Activated T-cell treated with anti-CD3 and anti-CD28 coated beads, Interleukin-2, amount 50 U/mL, for 48 hours (primary cell): Measurements from ENCODE around the gene MYZAP.
"Not testable (repeated sequence)": the region's sequence is repeated elsewhere in the genome, so short reads cannot be mapped to it uniquely, and the experiment has no call there.

Experiments used
- DNase-seq, 2 experiments: peaks; one replicate each; pipeline ENCODE4 v3.0.0-alpha.2; 2020

The MYZAP gene

DNA sequence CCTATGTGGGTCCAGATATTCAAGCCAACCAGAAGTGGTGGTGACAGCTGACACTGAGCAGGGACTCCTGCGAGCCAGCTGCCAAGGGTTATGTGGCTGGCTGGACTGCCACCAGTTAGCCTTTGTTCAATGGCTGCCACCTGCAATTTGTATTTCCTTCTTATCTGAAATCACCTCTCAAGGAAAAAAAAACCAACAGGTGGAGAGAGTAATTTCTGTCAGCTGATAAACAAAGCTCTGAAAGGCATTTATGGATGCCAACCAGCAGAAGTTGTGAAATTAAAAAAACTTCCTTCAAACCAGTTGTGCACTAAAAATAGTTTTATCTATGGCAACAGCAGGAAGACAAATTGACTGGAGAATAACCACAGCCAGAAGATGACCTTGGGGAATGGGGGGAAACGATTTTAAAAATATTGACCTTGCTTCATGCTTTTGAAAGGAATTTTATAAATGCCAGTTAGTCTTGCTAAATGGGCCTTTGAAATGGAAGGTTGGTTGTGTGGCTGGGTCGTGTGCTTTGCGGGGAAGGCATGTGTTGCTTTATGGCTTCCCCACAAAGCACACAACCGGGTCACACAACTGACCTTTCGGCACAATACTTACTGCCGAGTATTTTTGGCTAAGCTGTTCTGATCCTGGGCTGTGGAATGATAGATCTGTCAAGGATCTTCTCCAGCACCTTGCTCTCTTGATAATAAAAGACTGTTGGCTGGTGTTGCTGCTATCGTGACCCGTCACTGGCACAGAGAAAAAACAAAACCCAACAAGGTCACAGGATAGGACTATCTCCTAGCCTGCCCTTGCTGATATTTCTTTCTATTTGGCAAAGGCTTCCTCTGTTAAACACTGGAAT is 3.5 kb downstream of the MYZAP start:
- no peak for DNase-seq

DNA sequence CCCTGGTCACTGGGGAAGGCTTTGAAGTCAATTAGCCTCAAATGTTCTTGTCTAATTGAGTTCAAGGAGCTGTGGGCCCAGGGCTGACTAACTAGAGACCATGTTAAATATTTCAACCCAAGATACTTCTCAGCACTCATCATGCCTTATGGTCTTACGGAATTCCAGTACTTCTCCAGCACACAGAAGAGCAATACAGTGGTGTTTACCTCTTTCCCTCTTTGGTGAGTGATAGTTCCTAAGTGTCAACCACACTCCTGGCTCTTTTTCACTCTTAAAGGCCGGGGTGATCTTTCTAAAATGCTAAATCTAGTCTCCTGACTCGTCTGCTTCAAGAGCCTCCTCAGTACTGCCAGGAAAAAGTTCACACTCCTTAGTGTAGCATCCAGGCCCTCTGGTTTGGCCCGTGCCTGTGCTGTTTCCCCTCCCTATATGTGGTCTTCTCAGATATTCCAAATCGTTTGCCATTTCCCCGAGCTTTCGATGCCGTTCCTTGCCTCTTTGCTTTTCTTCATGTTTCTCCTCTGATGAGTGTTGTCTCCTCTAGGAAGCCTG is 4.7 kb downstream of the MYZAP start:
- no peak for DNase-seq

DNA sequence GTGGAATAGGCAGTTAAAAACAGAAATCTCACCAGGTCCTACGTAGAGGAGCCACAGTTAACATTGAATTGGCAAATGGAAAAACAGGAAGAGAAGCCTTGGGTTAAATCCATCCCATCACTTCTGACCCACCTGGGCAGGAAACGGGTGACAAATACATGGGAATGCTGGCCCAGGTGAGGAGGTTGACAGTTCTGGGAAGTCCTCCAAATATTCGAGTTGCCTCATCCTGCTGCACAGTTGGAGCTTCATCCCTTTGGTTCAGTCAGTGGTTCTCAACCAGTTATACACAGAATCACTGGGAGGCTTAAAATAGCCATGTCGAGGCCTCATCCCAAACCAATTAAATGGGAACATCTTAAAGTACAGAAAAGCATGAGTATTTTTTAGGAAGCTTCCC is 5.3 kb downstream of the MYZAP start:
- no peak for DNase-seq

DNA sequence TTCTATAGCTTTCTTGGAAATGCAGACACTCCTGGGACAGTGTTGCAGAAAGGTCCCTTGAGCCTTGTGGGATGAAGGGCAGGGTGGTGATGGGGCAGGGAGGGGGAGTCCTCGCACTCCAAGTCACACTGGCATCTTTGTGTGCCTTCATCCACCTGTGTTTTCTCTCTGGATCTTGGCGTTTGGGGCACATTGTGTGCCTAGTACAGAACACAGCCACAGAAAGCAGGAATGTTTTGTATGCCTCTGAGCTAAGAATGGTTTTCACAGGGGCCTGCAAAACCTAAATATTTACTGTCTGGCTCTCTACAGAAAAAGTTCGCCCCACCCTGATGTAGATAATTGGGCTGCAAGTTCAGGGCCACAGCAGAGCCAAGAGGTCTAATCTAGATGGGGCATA is 5.7 kb downstream of the MYZAP start:
- DNase-seq, result no peak

DNA sequence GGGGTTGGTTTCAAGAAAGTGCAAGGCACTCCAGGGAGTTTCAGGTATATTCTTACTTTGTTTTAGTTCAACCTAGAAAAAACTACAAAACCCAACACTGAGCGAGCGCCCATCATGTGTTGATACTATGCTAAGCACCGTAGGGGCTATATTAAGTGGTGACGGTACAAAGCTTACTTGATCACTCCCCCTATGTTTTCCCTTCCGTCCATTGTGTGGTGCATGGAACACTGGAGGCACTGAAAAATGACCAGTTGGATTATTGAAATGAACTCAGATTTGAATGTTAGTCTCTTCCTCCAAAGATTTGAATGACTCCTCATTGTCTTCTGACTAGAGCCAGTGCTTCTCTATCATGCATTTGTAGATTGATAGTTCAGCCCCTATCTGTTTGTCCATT is 6.6 kb downstream of the MYZAP start:
- DNase-seq, result no peak

DNA sequence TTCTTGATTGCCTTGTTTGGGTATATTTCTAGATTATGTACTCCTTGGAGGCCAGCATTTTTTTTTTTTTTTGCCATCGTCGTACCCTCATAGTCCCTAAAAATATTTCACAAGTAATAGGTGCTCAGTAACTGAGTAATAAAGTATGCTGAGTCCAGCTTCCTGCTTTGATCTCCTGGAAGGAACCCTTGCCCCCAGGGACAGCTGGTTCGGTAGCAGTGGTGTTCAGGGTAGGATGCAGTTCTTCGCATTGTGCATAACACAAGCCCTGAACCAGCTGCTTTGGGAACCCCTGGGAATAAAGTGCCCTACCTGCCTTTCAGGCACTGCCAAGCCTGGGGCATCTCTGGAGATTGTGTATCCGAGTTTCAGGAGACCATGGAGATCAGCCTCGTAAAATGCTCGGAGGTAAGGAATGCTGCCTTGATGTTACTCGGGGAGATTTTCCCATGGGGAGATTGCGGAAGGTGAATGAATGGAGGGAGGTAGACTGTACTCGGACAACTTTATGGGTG is 7.6 kb downstream of the MYZAP start:
- DNase-seq, result no peak

DNA sequence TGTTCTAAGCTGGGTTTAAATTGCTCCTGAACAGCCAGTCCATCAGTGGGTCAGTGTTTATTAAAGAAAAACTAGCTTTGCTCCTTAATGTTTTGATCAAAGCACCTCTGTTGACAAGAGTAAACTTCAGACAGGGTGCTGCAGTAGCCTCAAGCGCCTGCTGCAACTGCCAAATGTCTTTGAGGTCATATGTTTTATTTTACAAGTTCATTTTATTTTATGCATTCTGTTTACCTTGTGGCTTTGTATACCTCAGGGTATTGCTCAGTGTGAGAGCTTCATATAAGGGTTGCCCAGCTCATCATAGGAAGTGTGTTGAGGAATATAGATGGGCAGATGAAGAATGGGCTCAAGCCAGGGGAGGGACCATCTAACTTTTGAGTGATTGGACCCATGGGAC is 8.5 kb downstream of the MYZAP start:
- DNase-seq, result no peak

DNA sequence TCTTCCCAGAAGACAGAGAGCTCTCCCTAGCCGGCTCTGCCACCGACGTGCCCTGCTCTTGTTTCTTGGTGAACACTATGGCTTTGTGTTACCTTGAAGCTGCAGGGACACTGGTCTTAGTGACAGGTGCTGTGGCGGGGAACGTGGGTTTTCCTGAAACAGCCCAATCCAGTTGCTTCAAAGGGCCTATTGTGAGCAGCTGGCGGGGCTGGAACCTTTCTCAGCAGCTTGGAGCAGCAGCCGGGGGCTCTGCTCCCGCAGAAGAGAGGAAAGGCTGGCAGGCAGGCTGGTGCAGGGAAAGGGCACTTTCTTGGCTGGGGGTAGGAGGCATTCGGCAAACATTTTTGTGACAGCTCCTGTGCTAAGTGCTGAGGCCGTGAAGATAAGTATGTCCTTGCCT is 12.8 kb downstream of the MYZAP start:
- no peak for DNase-seq

DNA sequence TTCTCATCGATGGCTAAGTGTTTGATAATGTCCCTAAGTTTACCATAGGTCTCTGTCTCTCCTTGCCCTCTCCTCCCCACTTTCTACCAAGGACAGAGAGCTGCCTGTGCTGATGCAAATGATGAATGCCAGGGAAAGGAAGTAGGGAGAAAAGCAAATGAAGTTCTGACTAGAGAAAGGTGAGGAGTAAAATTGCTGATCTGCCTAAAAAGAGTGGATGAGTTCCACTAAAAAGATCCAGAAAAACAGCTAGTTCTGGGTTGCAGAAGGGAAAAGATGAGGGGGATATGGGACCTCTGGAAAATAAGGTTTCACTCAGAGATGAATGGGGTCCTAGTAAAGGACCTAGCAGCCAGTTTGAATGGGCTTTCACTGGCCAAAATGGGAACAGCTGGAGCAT is 13.8 kb downstream of the MYZAP start:
- no peak for DNase-seq

DNA sequence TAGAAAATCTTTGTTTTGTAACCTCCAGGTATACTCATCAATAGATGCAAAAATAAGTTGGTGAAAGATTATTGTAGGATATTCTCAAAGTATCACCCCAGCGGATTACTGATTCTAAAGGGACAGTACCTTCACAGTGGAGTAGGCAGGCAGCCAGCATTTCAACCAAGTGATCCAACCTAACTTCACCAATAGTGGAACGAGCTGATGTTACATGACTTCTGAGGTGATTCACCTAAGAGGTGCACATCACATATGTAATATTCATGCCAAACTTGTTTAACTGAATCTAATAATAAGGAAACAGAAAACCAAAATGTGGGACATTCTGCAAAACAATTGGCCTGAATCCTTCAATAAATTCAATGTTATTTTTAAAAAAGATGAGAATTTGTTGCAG is 14.3 kb downstream of the MYZAP start:
- DNase-seq, result no peak

DNA sequence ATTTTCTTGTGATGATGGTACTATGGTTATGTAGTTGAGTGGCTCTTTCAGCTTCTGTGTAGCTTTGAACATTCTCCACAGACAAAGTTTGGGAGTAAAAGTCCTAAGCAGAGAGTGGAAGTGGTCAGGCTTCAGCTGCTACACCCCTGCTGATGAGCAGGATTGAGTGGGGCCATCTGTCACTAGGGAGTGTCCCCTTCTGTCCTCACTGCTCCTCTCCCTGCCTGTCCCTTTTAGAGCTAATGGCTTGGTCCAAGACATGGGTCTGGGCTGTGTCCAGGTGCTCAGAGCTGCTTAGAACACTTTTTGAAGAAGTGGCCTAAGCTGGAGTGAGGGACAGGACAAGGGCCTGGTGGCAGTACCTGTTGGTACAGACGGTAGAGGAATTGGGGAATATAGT is 15.1 kb downstream of the MYZAP start:
- DNase-seq, result no peak

DNA sequence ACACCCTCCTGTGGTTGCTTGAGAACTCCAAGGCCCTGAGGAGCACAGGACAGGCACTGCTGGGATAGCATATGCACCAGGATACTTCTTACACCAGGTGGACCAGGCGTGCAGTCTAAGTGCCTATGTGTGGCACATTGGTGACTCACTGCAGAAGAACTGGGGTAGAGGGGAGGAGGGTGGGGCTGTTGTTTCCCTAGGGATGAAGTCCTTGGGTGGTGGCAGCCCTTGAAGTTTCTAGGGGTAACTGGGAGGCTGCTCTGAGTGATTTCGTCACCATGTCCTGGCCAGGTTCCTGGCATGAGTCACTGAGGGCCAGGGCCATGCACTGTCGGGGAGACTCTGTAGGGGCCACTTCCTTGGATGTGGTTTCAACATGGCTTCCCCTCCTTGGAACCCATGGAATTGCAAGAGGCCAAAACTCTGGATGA is 15.9 kb downstream of the MYZAP start:
- no peak for DNase-seq

DNA sequence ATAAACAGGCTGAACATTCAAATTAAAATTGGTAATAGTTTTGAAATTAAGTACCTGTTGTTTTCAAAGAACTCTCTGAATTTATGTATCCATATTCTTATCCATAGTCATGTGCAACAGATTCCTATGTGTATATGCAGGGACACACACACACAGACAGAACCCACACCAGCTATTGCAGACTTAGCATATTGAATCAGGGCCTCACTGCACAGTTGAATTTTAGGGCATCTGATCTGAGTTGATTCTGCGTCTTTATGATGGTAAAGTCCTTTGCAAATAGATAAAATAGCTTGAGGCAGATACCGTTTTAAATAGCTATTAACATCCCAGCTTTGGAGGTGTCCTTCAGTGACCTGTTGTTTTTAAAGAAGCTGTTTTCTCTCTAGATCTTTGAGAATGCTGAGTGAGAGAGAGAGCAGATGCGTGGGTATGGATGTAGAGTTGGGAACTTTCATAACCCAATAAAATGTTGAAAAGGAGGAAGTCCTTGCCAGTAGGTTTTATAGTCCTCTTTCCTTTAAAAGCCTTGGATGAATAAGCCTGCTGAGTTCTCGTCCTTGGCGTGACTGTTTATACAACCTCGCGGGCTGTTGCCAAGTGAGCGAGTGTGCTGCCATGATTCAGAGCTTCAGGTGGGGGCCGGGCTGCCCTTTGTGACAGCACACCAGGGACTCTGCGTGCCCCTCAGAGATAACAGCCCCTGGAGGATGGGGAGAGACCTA is 18.3 kb downstream of the MYZAP start:
- DNase-seq, result no peak

DNA sequence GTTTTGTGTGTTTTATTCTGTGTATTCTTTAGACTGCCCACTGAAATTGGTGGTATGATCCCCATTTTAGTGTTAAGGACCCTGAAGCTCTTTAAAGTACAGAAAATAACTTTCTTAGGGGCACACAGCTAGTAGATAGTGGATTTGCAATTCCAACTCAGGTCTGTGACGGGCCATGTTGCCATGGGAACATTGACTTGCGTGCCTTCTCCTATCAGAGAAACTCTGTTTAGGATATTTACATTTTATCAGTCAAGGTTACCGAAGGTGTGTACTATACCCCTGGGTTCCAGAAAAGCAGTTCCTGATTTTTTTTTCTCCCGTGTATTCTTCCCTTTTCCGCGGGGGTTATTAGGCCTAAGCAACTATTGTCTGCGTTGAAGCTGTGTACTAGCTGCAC is 19.4 kb downstream of the MYZAP start:
- no peak for DNase-seq

DNA sequence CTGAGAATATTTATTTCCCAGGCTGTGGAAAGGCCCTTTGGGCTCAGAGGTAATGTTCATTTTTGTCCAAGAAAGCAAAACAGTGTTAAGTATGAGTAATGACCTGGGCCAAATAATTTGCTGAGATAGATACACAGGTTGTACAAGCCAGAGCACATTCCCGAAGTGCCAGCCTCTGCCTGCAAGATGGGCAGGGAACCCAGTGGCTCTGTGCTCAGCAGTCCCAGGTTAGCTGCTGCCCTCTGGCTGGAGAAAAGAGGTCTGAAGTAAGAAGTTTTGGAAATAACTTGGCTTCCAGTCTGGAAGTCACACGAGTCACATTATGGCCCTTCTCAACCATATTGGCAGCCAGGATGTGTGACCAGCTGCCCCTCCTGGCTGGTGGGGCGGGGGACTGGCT is 20.2 kb downstream of the MYZAP start:
- no peak for DNase-seq

DNA sequence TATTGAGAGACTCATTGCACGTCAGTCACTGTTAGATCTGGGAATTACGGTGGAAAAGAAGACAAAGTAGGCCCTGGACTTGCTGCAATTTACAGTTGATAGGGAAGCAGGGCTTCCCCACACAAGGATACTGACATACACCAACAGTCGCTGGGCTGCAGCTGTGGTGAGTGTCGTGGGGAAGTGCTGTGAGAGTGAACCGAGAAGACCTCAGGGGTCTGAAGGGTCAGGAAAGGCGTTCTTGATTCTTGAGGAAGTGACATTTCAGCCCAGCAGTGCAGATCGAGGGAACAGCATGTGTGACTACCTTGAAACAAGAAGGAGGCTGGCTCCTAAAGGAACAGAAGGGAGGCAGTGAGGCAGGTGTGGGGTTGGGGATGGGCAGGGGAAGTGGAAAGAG is 22.5 kb downstream of the MYZAP start:
- DNase-seq, result no peak

DNA sequence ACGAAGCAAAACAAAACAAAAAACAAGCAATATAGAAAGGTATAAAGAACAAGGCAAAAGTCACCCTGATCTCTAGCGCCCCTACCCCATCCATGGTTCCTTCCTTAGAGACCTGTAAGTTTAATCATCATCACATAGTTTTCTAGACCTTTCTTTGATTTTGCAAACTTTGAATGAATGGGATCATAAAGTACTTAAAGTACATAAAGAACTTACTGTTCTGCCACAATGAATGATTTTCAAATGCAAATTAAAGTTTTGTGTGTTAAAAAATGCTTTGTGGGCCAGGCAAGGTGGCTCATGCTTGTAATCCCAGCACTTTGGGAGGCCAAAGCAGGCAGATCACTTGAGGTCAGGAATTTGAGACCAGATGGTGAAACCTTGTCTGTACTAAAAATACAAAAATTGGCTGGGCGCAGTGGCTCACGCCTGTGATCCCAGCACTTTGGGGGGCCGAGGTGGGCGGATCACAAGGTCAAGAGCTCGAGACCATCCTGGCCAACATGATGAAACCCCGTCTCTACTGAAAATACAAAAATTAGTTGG is 24.3 kb downstream of the MYZAP start:
- DNase-seq, result not testable (repeated sequence)

DNA sequence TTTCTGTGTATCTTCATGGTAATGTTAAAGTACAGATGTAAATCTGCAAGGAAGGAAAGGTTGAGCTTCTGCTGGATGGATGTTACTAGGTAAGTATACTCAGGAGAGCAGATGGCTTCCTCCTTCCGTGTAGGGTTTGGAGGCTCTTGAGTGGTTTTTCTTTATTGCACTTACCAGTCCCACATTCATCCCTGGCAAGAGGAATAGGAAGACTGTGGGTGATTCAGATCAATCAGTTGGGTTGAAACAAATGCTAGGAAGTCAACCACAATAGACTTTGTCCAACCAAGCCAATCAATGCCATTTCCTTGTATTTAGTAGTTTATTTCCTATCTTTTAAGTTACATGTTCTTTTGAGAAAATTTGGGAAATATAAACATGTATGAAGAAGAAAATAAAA is 26.6 kb downstream of the MYZAP start:
- DNase-seq, result no peak

DNA sequence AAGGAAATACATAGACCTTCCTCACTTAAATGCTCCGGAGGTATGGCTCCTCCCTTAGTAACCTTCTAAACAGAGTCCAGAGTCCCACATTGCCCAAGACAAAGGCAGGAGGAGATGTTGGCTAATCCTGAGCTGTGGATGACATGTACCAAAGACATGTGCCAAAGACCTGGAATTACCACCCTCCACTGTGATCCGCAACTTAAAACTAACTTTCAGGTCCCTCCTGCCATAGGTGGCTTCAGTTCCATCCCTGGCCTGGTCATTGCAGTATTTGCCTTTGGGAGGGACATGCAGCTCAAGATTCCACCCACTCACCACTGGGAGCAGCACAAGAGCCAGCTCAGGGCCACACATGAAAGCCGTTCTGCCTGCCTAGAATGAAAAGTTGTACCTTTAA is 28.0 kb downstream of the MYZAP start:
- no peak for DNase-seq

DNA sequence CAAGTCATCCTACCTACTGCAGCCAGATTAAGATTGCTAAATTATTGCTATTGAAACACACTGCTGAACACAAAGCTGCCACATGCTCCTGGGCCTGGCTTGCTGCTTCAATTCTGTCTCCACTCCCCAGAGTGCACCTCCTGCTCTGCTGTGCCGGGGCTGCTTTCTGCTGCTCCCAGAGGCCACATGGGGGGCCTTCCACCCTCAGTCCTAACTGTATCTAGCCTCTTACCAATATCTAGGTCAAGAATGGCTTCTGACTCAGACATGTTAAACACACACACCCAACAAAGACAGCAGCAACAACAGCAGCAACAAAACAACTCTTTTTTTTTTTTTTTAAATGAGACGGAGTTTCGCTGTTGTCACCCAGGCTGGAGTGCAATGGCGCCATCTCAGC is 33.0 kb downstream of the MYZAP start:
- no peak for DNase-seq

DNA sequence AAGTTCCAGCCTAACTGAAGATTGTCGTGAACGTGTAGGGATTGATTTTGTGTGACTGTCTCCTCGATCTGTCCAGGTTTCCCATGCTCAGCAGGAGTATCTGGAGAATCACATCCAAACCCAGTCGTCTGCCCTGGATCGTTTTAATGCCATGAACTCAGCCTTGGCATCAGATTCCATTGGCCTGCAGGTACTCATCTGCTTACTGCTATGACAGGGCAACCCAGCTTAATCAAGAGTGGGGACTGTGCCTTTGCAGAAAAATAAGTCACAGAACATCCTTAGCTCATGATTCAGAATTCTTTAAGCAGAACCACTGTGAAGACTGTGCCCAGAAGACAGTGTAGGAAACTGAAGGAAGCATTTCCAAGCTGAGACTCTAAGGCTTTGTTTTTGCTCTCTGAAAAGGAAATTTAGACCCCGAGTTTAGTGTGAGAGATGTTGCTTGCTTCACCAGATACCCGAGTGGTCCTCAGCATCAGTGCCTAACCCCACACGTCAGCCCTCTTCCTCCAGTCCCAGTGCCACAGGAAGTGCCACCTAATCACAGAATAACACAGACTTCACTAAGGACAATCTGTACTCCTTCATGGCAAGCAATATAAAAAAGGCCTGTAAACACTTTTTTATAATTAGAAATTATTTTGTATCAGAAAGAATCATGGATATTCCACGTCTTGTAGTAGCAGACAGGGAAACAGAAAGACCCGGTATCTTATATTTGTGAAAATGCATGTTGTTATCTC is 34.2 kb downstream of the MYZAP start:
- no peak for DNase-seq

DNA sequence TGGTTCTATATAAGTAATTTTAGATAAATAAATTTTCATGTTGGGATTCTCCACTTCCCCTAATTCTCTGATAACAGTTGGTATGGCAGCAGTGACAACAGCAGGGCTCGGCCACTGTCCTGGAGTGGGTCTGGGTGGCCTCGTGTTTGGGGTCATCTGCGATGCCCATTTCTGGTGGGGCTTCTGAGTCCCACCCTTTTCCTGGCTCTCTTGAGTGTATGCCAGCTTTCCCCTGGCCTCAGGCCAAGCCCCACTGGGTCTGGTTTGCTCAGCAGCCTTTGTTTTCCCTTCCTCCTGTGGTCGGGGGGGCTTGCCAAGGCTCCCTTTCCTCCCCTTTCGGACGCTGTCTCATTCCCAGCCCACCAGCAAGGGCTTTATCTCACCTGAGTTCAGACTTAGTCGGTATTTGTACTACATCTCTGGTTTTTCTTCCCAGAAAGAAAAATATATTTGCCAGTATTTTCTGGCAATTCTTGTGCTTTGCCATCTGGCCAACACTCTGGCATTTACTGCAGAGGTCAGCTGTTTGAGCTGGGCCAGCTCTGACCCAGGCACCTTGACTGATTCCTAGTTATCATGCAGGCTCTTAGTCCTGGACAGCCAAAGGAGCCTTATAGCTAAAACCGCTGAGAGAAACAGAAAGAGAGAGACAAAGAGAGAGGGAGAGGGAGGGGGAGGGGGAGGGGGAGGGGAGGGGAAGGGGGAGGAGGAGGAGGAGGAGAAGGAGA is 35.2 kb downstream of the MYZAP start:
- DNase-seq, result no peak
